Neural cell (in vitro differentiated cells): ENCODE results near the gene GGT5.
"Not testable (repeated sequence)": the region's sequence is repeated elsewhere in the genome, so short reads cannot be mapped to it uniquely, and the experiment has no call there.

Experiments
- EP300 ChIP-seq: fragments of 450-650 bp; conservative IDR thresholded peaks from 2 replicates; pipeline ENCODE4 v1.6.1; 2014; ENCODE audit warnings: antibody characterized with exemption, mild to moderate bottlenecking, moderate library complexity; ENCODE audit not compliant: poor library complexity, severe bottlenecking
- EZH2 ChIP-seq: fragments of 200-600, 300-800 bp; shearing (Covaris generic), sonication (generic); IDR thresholded peaks from 2 replicates; pipeline ENCODE4 v1.6.1; 2014; ENCODE audit warnings: antibody characterized with exemption, low read length, borderline replicate concordance, mild to moderate bottlenecking; ENCODE audit not compliant: insufficient read depth, poor library complexity, severe bottlenecking
- MXI1 ChIP-seq: fragments of 450-650 bp; conservative IDR thresholded peaks from 2 replicates; pipeline ENCODE4 v1.6.1; 2014; ENCODE audit warnings: antibody characterized with exemption, mild to moderate bottlenecking; ENCODE audit not compliant: poor library complexity, severe bottlenecking
- POLR2AphosphoS5 ChIP-seq: IDR thresholded peaks from 2 replicates; pipeline ENCODE4 v1.6.1; 2012
- SMC3 ChIP-seq: fragments of 450-650 bp; conservative IDR thresholded peaks from 2 replicates; pipeline ENCODE4 v1.6.1; 2014; ENCODE audit warnings: antibody characterized with exemption, mild to moderate bottlenecking, moderate library complexity; ENCODE audit not compliant: poor library complexity
- TAF1 ChIP-seq: IDR thresholded peaks from 2 replicates; pipeline ENCODE4 v1.6.1; 2012; ENCODE audit warnings: low read depth
- TF ChIP-seq, protein P1 (sequence below): fragments of 450-650 bp; IDR thresholded peaks from 2 replicates; pipeline ENCODE4 v1.5.1; 2014; ENCODE audit warnings: antibody characterized with exemption, mild to moderate bottlenecking, moderate library complexity; ENCODE audit not compliant: poor library complexity, severe bottlenecking
- TF ChIP-seq, protein P2 (sequence below): IDR thresholded peaks from 2 replicates; pipeline ENCODE4 v1.6.1; 2012; ENCODE audit warnings: borderline replicate concordance

DNA sequence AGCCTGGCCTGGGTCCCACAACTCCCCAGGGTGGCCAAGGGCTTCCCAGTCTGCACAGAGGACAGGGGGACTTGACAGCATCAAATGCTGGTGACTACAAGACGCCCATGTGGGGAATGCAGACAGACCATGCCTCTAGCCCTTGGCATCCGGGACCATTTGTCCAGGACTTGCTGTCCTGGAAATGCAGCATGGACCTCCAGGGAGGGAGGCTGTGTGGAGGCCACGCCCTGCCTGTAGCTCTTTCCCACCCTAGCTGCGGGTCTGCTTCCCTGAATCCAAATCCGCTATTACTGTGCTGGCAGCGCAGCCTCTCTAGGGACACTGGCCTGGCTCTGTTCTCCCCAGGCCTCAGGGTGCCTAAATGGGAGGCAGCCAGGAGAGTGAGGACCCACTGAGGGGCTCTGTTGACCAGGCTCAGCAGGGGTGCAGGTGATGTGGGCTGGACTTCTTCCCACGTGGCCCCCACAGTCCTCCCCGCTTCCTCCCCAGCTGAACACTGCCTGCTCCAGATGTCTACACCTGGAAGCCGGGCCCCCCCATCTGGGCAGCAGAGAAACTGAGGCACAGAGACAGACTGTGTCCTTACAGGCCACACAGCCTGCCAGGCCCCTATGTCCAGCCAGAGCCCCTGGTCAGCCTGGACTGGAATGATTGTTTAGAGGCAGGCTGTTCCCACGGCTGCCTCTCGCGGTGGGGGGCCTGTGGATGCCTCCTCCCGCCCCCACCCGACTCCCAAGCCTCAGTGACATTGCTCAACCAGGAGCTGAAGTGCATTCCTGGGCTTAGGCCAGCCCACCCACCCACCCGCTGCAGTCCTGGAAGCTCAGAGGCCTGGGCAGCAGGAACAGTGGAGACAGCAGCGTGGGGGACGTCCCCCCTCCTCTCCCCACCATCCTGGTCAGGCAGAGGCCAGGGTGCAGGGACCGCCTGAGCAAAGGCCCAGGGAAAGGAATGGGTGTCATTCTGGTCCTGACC is 991 bp upstream of the GGT5 start:
- TF ChIP-seq POLR2AphosphoS5, EZH2, EP300, MXI1, SMC3, TAF1: not testable (repeated sequence)
- TF ChIP-seq, protein P1, sequence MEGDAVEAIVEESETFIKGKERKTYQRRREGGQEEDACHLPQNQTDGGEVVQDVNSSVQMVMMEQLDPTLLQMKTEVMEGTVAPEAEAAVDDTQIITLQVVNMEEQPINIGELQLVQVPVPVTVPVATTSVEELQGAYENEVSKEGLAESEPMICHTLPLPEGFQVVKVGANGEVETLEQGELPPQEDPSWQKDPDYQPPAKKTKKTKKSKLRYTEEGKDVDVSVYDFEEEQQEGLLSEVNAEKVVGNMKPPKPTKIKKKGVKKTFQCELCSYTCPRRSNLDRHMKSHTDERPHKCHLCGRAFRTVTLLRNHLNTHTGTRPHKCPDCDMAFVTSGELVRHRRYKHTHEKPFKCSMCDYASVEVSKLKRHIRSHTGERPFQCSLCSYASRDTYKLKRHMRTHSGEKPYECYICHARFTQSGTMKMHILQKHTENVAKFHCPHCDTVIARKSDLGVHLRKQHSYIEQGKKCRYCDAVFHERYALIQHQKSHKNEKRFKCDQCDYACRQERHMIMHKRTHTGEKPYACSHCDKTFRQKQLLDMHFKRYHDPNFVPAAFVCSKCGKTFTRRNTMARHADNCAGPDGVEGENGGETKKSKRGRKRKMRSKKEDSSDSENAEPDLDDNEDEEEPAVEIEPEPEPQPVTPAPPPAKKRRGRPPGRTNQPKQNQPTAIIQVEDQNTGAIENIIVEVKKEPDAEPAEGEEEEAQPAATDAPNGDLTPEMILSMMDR: not testable (repeated sequence)
- TF ChIP-seq, protein P2, sequence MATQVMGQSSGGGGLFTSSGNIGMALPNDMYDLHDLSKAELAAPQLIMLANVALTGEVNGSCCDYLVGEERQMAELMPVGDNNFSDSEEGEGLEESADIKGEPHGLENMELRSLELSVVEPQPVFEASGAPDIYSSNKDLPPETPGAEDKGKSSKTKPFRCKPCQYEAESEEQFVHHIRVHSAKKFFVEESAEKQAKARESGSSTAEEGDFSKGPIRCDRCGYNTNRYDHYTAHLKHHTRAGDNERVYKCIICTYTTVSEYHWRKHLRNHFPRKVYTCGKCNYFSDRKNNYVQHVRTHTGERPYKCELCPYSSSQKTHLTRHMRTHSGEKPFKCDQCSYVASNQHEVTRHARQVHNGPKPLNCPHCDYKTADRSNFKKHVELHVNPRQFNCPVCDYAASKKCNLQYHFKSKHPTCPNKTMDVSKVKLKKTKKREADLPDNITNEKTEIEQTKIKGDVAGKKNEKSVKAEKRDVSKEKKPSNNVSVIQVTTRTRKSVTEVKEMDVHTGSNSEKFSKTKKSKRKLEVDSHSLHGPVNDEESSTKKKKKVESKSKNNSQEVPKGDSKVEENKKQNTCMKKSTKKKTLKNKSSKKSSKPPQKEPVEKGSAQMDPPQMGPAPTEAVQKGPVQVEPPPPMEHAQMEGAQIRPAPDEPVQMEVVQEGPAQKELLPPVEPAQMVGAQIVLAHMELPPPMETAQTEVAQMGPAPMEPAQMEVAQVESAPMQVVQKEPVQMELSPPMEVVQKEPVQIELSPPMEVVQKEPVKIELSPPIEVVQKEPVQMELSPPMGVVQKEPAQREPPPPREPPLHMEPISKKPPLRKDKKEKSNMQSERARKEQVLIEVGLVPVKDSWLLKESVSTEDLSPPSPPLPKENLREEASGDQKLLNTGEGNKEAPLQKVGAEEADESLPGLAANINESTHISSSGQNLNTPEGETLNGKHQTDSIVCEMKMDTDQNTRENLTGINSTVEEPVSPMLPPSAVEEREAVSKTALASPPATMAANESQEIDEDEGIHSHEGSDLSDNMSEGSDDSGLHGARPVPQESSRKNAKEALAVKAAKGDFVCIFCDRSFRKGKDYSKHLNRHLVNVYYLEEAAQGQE: not testable (repeated sequence)
